Measurements from ENCODE around the gene POLR3K.
"Not testable (repeated sequence)": the region's sequence is repeated elsewhere in the genome, so short reads cannot be mapped to it uniquely, and the experiment has no call there.

The POLR3K gene

GRCh38 chr16:55571-56136, 2.2 kb upstream of the POLR3K start:
- no peak for DNase-seq
- Mint-ChIP-seq H3K27ac (peak overlapping the region; percentile 13), H3K36me3 (peaks cover 26% of the 10 kb centered on the region), H3K27me3 (no peaks in the 10 kb centered on the region), H3K4me3 (peak overlapping the region; percentile 52), H3K9me3 (no peaks in the 10 kb centered on the region), H3K4me1 (peaks cover 33% of the 10 kb centered on the region)
- CTCF ChIA-PET = interaction anchor here (1.8 kb wide), 1 partner anchor 41 kb away, joined by 13 read pairs; no protein-coding TSS in a partner anchor

GRCh38 chr16:54237-54581, 801 bp upstream of the POLR3K start:
- H3K36me3 Mint-ChIP-seq = peaks cover 32% of the 10 kb centered on the region
- H3K27me3 Mint-ChIP-seq = no peaks in the 10 kb centered on the region
- CTCF ChIA-PET = interaction anchor here (1.6 to 2.2 kb wide), 2 partner anchors 11 to 43 kb away, joined by 7 to 11 read pairs; no protein-coding TSS in a partner anchor
- peak overlapping the region; percentile 88 for H3K27ac Mint-ChIP-seq
- H3K9me3 Mint-ChIP-seq = no peaks in the 10 kb centered on the region
- H3K4me3 Mint-ChIP-seq = peak overlapping the region; percentile 92
- H3K4me1 Mint-ChIP-seq = peaks cover 38% of the 10 kb centered on the region
- DNase-seq = no peak

GRCh38 chr16:50769-51591, 2.4 kb downstream of the POLR3K start:
- no peaks in the 10 kb centered on the region for H3K27me3 Mint-ChIP-seq
- peaks cover 38% of the 10 kb centered on the region for H3K36me3 Mint-ChIP-seq
- no peaks in the 10 kb centered on the region for H3K9me3 Mint-ChIP-seq
- CTCF ChIA-PET = no interaction called here
- peaks cover 39% of the 10 kb centered on the region for H3K4me1 Mint-ChIP-seq
- DNase-seq = no peak
- H3K27ac Mint-ChIP-seq = peak overlapping the region; percentile 58
- peak overlapping the region; percentile 66 for H3K4me3 Mint-ChIP-seq

GRCh38 chr16:47234-47633, 6.2 kb downstream of the POLR3K start:
- CTCF ChIA-PET = interaction anchor here (0.8 kb wide), 1 partner anchor 50 kb away, joined by 3 read pairs; no protein-coding TSS in a partner anchor
- H3K4me1 Mint-ChIP-seq = peaks cover 38% of the 10 kb centered on the region
- H3K4me3 Mint-ChIP-seq = no peak overlapping the region
- no peak overlapping the region for H3K27ac Mint-ChIP-seq
- no peak for DNase-seq
- peaks cover 64% of the 10 kb centered on the region for H3K36me3 Mint-ChIP-seq
- H3K27me3 Mint-ChIP-seq = no peaks in the 10 kb centered on the region
- H3K9me3 Mint-ChIP-seq = no peaks in the 10 kb centered on the region

GRCh38 chr16:46510-46909, 6.9 kb downstream of the POLR3K start:
- peaks cover 40% of the 10 kb centered on the region for H3K4me1 Mint-ChIP-seq
- not testable (repeated sequence) for H3K27ac Mint-ChIP-seq, H3K27me3 Mint-ChIP-seq, DNase-seq, H3K4me3 Mint-ChIP-seq, H3K9me3 Mint-ChIP-seq
- H3K36me3 Mint-ChIP-seq = peaks cover 68% of the 10 kb centered on the region
- CTCF ChIA-PET = interaction anchor here (0.8 kb wide), 1 partner anchor 51 kb away, joined by 3 read pairs; no protein-coding TSS in a partner anchor

- Mint-ChIP-seq H3K9me3 (no peaks in the 10 kb centered on the region), H3K27me3 (no peaks in the 10 kb centered on the region), H3K36me3 (peaks cover 57% of the 10 kb centered on the region), H3K27ac (no peak overlapping the region), H3K4me3 (no peak overlapping the region), H3K4me1 (peaks cover 35% of the 10 kb centered on the region)
- no peak for DNase-seq
- CTCF ChIA-PET = no interaction called here
Measured at GRCh38 chr16:45454-45853, 8.0 kb downstream of the POLR3K start.

- Mint-ChIP-seq H3K4me1 (peaks cover 36% of the 10 kb centered on the region), H3K36me3 (peaks cover 53% of the 10 kb centered on the region), H3K27ac (no peak overlapping the region), H3K9me3 (no peaks in the 10 kb centered on the region), H3K4me3 (no peak overlapping the region), H3K27me3 (no peaks in the 10 kb centered on the region)
- no peak for DNase-seq
- CTCF ChIA-PET = interaction anchor here (1.3 kb wide), 1 partner anchor 51 kb away, joined by 3 read pairs; no protein-coding TSS in a partner anchor
Measured at GRCh38 chr16:44655-45054, 8.8 kb downstream of the POLR3K start.

- Mint-ChIP-seq H3K36me3 (peaks cover 56% of the 10 kb centered on the region), H3K4me3 (no peak overlapping the region), H3K9me3 (no peaks in the 10 kb centered on the region), H3K27me3 (no peaks in the 10 kb centered on the region), H3K4me1 (peaks cover 50% of the 10 kb centered on the region), H3K27ac (no peak overlapping the region)
- CTCF ChIA-PET = interaction anchor here (1.0 to 1.8 kb wide), 2 partner anchors 22 to 54 kb away, joined by 3 to 4 read pairs; no protein-coding TSS in a partner anchor
- no peak for DNase-seq
Measured at GRCh38 chr16:43294-43693, 10.1 kb downstream of the POLR3K start.

GRCh38 chr16:42691-43090, 10.7 kb downstream of the POLR3K start:
- CTCF ChIA-PET = interaction anchor here (1.0 to 1.8 kb wide), 2 partner anchors 23 to 54 kb away, joined by 3 to 4 read pairs; no protein-coding TSS in a partner anchor
- H3K9me3 Mint-ChIP-seq = no peaks in the 10 kb centered on the region

GRCh38 chr16:42069-42457, 11.3 kb downstream of the POLR3K start:
- peaks cover 52% of the 10 kb centered on the region for H3K4me1 Mint-ChIP-seq
- CTCF ChIA-PET = no interaction called here
- no peak for DNase-seq
- no peaks in the 10 kb centered on the region for H3K27me3 Mint-ChIP-seq
- H3K4me3 Mint-ChIP-seq = no peak overlapping the region
- H3K27ac Mint-ChIP-seq = no peak overlapping the region
- H3K9me3 Mint-ChIP-seq = no peaks in the 10 kb centered on the region
- H3K36me3 Mint-ChIP-seq = peaks cover 48% of the 10 kb centered on the region

More at GRCh38 chr16:42691-43090, 10.7 kb downstream of the POLR3K start:
- Mint-ChIP-seq H3K27me3 (no peaks in the 10 kb centered on the region), H3K27ac (no peak overlapping the region), H3K4me3 (no peak overlapping the region), H3K4me1 (peaks cover 52% of the 10 kb centered on the region), H3K36me3 (peaks cover 52% of the 10 kb centered on the region)
- no peak for DNase-seq

GRCh38 chr16:41439-42068, 11.9 kb downstream of the POLR3K start:
- Mint-ChIP-seq H3K36me3 (peaks cover 47% of the 10 kb centered on the region), H3K4me1 (peaks cover 52% of the 10 kb centered on the region), H3K4me3 (no peak overlapping the region), H3K27ac (no peak overlapping the region), H3K27me3 (no peaks in the 10 kb centered on the region), H3K9me3 (no peaks in the 10 kb centered on the region)
- CTCF ChIA-PET = no interaction called here
- DNase-seq = no peak

- H3K4me1 Mint-ChIP-seq = peaks cover 59% of the 10 kb centered on the region
- peak overlapping the region; percentile 82 for H3K27ac Mint-ChIP-seq
- CTCF ChIA-PET = interaction anchor here (0.7 kb wide), 1 partner anchor 541 kb away, joined by 3 read pairs; no protein-coding TSS in a partner anchor
- no peak overlapping the region for H3K4me3 Mint-ChIP-seq
- H3K36me3 Mint-ChIP-seq = peaks cover 27% of the 10 kb centered on the region
- no peaks in the 10 kb centered on the region for H3K9me3 Mint-ChIP-seq
- no peaks in the 10 kb centered on the region for H3K27me3 Mint-ChIP-seq
- DNase-seq = peak; percentile 83
Measured at GRCh38 chr16:38941-39892, 14.2 kb downstream of the POLR3K start.

GRCh38 chr16:38206-38605, 15.2 kb downstream of the POLR3K start:
- DNase-seq, H3K27me3 Mint-ChIP-seq, H3K4me3 Mint-ChIP-seq, H3K9me3 Mint-ChIP-seq: not testable (repeated sequence)
- H3K27ac Mint-ChIP-seq = peak overlapping the region; percentile 69
- H3K4me1 Mint-ChIP-seq = peaks cover 54% of the 10 kb centered on the region
- CTCF ChIA-PET = interaction anchor here (0.7 kb wide), 1 partner anchor 542 kb away, joined by 3 read pairs; no protein-coding TSS in a partner anchor
- peaks cover 20% of the 10 kb centered on the region for H3K36me3 Mint-ChIP-seq

Data from activated naive CD4-positive, alpha-beta T cell treated with anti-CD3 and anti-CD28 coated beads, Interleukin-2, amount 10 ng/mL, durations not matched to agents 7 days and 5 days (primary cell).